Activated naive CD4-positive, alpha-beta T cell treated with anti-CD3 and anti-CD28 coated beads, Interleukin-2, amount 50 U/mL, for 16 hours (primary cell): Measurements from ENCODE around the gene ORC6.
A peak's percentile ranks its signal among the peaks of the same experiment; 100 is the strongest.
"Not testable (repeated sequence)": the region's sequence is repeated elsewhere in the genome, so short reads cannot be mapped to it uniquely, and the experiment has no call there.

Source experiments
- DNase-seq: peaks from one replicate; pipeline ENCODE4 v3.0.0-alpha.2; 2020

ORC6 gene, protein sequence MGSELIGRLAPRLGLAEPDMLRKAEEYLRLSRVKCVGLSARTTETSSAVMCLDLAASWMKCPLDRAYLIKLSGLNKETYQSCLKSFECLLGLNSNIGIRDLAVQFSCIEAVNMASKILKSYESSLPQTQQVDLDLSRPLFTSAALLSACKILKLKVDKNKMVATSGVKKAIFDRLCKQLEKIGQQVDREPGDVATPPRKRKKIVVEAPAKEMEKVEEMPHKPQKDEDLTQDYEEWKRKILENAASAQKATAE

DNA sequence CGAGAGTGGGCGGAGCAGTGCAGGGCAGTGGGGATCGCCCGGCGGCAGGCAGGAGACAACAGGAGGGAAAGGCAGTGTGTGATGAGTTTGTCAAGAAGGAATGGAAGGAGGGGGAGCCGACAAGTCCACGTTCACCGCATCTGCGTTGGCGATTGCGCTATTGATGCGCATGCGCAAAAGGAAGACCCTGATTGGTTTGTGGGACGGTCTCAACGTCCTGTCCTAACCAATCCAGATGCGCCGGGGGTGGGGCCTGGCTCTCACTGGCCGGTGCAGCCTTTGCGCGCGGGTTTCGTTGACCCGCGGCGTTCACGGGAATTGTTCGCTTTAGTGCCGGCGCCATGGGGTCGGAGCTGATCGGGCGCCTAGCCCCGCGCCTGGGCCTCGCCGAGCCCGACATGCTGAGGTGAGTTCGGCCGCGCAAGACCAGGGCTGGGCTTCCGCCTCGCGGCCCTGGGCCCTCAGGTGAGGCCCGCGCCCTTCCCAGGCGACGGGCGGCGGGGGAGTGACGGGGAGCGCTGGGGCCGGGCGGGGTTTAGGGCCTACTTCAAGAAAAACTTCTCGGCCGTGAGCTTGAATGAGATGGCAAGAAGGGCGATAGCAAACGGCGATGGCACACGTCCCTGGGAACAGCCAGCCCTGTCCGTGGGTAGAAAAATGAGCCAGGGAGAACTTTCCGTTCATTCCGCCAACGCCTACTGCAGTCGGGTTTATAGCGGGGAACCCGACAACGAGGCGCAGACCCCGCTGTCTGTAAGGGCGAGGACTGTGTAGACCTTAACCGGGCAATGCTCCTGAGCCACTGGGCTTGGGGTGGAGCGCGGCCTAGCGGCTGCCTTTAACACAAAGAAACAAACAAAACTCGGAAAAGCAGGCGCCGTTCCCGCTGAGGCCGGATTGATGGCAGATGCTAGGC is at the start of gene ORC6:
Gene ORC6 (plus strand): TSS at position 295 of the 916 bp plus-strand sequence. CDS start 47 bp downstream, at position 342.
- peak; percentile 98 for DNase-seq

DNA sequence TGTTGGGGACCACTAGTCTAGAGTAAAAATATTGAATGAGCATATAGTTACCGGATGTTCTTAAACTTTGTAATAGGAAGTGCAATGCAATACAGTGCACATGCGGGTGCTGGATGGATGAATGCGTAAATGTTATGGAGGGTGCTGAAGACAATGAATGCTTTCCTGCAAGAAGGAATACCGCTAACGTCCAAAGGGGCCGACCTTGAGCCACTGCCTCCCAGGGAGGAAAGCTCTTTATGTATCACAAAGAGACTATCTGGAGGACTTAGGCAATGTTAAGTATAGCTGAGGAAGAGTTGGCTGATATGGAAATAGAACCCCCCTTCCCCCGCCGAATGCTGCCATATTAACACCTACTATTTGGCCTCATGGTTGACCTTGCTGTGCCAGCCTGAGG is 40.8 kb upstream of the ORC6 start:
- no peak for DNase-seq

DNA sequence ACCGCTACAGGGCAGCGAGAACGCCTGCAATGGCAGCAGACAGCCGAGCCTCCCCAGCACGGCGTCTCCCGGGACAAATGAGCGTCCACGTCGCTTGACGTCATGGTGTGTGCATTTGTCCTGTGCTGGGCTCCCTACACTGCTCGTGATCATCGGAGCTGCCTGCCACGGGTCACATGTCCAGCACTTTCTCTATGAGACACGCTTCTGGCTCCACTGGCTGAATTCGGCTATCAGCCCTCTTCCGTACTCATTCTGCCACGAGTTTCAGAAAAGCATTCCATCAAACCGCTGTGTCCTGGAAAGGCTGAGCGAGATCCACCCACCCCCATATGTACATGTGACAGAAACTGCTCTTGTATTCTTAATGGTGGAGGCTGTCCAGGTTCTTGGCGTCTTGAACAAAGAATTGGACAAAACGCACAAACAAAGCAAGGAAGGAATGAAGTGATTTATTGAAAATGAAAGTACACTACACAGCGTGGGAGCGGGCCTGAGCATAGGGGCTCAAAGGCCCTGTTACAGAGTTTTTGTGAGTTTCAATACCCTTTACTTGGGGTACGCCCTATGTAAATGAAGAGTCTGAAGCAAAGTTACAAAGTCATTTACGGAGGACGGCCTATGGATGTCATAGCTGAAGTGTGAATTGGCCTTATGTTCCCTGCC is 39.7 kb upstream of the ORC6 start:
- DNase-seq: no peak

DNA sequence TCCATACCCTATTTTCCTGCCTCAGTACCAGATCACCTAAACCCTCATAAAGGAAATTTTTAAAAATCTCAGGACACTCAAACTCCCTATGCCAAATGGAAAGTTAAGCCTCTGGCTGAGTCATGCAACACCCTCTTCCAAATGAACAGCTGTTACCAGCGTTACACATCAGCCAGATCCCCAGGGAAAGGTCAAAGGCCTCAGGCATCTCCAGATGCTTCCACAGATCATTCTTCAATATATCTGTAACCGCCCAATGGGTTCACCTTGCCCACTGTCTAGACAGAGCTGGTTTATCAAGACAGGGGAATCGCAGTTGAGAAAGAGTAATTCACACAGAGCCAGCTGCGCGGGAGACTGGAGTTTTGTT is 39.2 kb upstream of the ORC6 start:
- DNase-seq: no peak

DNA sequence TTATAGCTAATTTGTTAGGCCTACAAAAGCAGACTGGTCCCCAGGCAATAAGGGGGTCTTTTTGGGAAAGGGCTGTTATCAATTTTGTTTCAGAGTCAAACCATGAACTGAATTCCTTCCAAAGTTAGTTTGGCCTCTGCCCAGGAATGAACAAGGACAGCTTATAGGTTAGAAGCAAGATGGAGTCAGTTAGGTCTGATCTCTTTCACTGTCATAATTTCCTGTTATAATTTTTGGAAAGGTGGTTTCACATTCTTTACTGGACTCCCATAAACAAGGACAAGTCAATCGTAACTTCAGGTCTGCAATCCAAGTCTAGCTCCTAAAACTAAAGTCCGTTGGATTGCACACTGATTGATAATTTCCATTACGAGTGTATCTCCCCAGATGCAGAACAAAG is 38.2 kb upstream of the ORC6 start:
- DNase-seq: no peak

DNA sequence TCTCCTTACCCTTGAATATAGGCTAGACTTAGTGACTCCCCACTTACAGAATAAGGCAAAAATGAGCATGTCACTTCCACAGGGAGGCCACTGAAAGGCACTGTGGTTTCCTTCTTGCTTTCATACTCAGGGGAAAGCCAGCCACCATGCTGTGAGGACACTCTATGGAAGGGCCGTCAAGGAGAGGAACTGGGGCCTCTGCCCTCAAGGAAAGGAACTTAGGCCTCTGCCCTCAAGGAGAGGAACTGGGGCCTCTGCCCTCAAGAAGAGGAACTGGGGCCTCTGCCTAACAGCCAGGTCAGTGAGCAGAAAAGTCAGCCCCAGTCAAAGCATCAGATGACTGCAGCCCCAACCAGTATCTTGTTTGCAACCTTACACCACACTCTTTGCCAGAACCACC is 30.5 kb upstream of the ORC6 start:
- DNase-seq: no peak

DNA sequence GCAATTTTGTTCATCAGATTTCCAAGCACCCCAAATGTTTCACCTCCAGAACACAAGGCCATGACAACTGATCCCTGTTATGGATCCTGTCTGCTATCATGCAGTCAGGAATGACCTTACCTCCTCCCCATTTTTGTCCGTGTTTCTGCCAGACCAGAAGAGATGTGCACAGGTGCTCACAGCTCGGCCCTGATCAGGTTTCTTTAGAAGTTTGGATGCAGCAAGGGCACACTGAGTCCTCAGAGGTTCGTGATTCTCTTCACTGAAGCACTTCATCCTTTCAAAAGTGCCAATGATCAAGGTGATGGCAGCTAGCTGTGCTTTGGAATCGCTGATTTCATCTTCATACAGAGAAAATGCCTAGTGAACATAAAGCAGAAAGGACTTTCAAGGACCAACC is 27.3 kb upstream of the ORC6 start:
- DNase-seq: no peak

DNA sequence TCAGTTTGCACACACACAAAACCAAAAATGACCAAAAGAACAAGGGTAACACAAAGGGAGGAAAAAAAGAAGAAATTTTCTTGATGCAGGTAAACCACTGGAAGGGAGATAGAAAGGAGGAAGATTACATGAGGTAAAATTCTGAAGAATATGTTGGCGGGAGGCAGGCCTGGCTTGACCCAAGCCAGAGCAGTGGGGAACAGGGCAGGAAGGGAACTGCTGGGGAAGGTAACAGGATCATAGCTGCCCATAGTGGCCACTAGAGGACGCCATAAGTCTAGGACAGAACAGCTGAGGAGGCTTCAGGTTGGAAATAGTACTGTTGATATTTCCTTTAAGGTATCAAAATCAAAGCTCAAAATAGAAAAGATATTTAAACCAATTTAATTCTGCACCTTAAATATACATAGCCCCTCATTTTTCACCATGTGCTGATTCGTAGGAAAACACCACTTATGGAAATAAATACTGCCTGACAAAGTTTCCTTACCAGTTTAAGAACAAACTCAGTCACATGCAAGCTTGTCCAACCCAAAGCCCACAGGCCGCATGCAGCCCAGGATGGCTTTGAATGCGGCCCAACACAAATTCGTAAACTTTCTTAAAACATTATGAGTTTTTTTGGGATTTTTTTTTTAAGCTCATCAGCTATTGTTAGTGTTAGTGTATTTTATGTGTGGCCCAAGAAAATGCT is 16.0 kb upstream of the ORC6 start:
- peak; percentile 27 for DNase-seq

DNA sequence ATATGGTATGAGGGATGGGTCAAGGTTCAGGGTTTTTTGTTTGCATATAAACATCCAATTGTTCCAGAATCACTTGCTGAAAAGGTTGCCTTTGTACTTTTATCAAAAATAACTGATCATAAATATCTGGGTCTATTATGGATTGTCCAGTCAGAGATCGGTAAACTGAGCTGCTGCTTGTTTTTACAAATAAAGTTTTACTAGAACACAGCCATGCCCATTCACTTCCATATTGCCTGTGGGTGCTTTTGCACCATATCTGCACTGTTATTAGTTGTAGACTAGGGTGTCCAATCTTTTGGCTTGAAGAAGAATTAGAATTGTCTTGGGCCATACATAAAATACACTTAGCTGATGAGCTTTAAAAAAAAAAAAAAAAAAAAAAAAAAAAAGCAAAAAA is 11.5 kb upstream of the ORC6 start:
- DNase-seq: not testable (repeated sequence)

DNA sequence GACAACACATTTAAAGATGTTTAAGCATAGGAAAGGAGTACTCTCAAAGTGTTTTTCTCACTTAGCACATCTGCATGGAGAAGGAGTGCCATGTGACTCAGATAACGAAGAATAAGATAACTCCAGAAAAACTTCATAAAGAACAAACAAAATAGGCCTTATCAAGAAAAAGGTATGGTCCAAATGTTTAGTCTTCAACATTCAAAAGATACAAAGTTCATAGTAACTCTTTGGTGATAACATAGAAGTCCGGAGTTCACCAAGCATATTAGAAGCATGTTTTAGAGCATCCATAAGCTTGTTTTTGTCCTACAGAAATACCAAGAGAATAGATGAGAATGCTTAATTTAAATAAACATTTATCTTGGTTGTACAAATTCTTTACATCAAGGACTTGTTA is 7.6 kb upstream of the ORC6 start:
- not testable (repeated sequence) for DNase-seq

DNA sequence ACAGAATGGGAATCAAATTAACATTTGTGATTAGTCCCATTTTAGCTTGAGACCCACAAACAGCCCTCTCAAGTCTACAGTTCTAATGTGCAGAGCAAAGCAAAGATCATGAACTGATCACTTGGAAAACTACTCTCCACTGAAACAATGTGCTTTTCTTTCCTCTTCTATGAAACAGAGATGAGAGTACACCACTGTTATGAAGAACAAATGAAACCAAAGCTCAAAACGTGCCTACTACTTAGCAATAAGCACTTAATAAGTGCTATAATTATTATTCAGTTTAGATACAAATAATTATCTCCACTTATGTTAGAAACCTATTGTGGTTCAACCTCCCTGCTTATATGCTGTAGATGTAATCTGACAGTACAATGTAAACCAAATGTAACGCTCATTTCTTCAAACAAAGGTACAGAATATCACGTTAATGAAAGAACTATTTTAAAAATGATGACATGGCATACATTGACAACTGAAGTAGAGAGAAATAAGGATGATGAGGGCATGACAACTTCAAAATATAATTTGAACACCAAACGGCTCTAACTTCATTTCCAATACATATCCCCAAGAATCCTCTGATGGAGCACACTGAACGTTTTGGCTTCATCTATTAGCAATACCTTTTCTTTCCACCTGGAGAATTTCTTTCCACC is 2.5 kb upstream of the ORC6 start:
- no peak for DNase-seq

DNA sequence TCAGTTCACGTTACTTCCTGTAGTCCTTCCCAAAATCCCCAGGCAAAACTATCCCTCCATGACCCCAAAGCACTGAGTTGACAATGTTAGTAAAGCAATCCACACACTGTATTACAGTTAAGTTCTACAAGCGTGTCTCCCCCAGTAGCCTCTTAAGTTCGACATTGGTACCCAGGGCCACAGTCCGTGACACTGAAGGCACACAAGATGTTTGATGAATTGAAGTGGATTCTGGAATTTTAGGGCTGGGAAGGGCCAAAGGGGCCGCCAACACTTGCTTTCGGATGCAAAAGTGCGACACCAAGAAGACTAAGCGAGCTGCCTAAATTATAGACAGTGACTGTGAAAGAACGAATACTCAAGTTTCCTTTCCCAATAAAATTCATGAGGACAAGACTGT is 2.0 kb upstream of the ORC6 start:
- DNase-seq: no peak

DNA sequence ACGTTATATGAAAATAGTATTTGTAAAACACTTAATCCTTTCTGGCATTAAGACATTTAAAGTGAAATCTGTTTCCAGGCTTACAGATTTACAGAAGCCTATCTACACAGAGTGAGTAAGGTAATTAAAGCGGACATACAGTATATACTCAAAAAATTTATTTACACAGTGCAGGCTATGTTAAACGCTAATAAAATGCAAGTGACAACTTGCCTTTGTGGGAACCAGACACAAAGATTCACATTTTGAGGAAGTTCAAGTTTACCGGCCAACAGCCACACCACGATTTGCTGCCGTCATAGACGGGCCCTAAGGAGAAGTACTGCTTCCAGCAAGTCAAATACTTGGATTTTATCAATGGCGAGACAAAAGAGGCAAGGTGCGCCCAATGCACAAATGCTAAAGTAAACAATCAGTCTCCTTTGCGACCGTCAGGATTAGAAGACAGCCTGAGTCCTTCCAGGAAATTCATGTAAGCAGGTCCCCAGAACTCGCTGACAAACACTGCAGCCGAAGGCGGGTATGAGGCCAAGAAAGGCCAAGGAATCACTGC is 1.3 kb upstream of the ORC6 start:
- no peak for DNase-seq

DNA sequence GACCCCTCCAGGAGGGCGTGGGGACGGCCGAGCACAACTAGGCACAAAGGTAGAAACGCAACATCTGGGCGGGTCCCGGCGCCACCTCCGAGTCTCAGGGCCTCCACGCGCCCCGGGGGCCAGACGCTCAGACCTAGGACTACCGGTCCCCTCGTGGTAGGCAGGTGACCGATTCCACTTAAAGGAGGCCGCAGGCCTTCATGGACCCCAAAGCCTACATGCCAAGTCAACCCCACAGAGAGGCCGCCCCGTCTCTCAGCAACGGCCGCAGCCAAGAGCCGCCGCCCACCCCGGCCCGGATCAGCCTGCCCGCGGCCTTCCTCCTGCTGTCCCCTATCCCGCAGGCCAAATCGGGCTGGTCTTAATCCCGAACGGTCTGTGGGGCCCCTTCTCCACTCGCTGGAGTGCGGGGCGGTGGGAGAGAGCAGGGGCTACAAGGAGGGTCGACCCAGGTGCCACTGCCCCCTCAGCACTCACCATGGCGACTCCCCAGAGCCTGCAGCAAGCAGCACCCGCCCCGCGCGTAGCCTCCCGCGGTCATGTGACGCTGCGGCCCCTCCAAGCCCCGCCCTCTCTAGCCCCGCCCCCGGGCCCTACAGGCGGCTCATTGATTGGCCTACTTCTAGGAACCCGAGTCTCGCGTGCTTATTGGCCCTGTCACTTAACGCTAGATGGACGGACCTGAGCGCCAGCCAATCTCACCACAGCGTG is 650 bp upstream of the ORC6 start, which contains the start of gene VPS35:
Gene VPS35 (minus strand): TSS at position 525 of the 711 bp plus-strand sequence. CDS start 45 bp downstream, at position 480.
- peak; percentile 100 for DNase-seq

DNA sequence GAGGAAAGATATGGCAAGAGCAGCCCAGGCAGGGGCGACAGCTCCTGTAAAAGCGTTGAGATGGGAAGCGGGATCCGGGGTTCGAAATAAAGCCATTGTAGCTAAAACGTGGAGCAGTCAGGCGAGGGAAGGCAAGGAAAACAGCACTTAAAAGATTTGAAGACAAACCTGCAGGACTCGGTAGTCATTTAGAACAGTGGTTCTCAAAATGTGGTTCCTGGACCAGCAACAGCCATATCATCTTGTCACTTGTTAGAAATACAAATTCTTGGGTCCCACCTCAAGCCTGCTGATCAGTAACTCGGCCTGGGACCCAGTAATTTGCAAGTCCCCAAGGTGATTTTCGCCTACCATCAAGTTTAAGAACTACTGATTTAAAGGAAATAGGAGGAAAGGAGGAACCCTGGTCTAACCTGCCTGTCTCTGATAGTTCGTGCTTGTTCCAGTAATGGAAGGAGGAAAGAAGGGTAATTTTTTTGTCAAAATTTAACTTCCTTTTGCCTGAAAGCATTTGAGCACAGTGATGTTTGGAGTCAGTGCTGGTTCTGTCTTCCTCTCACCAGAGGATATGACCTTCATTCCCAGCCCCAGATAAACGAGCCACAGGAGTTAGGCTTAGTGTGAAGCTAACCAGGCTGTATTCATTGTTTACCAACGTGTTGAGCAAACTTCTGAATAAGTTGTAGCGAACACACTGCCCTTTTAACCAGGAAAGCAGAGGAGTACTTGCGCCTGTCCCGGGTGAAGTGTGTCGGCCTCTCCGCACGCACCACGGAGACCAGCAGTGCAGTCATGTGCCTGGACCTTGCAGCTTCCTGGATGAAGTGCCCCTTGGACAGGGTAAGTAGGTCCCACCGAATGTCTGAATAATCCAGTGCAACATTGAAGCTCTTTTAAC is 1.1 kb downstream of the ORC6 start:
- DNase-seq: no peak

DNA sequence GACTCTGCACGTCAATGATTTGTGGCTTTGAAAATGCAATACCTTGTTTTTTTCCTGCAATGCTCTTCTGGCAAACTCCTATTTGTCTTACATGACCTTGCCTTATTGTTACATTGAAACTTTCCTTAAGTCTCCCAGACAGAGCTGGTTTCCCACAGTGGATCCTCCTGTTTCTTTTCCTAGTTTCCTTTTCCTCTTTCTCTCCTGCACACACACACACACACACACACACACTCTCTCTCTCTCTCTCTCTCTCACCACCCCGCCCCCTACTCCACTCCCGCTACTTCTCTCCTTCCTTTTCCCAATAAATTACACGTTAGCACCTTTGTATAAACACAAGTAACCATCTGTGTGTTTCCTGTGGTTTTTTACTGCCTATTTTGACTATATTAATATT is 2.3 kb downstream of the ORC6 start:
- DNase-seq: no peak

DNA sequence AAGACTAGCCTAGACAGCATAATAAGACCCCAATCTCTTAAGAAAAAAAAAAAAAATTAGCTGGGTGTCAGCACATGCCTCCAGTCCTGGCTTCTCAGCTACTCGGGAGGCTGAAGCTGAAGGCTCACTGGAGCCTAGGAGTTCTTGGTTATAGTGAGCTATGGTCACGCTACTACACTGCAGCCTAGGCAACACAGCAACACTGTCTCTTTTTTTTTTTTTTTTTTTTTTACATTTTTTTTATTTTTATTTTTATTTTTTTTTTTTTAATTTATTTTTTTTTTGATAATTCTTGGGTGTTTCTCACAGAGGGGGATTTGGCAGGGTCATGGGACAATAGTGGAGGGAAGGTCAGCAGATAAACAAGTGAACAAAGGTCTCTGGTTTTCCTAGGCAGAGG is 4.1 kb downstream of the ORC6 start:
- DNase-seq: no peak

DNA sequence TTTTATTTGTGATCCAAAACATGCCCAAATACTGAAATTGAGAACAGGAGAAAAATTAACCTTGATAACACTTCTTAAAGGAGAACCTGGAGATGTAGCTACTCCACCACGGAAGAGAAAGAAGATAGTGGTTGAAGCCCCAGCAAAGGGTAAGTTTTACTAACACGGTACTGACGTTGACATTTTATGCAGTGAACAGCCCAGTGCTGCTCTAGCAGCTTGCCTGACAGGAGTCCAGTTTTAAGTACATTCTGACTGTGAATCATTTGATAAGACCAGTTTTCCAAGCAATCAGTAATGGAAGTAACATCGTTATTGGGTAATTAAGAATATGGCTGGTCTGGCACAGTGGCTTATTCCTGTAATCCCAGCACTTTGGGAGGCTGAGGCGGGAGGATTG is 6.5 kb downstream of the ORC6 start:
- no peak for DNase-seq

DNA sequence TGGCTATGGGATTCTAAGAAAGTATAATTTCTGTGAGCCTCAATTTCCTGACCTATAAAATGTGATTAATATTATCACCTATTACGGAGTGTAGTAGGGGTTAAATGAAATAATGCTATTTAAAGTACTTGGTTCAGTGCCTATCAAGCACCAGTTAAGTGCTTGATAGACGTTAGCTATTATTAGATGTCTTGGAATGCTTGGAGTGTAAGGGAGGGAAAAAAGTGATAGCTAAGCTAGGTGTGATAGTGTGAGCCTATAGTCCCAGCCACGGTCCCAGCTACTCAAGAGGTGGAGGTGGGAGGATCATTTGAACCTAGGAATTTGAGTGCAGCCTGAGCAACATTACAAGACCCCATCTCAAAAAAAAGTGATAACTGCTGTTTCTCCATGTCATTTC is 7.5 kb downstream of the ORC6 start:
- no peak for DNase-seq

DNA sequence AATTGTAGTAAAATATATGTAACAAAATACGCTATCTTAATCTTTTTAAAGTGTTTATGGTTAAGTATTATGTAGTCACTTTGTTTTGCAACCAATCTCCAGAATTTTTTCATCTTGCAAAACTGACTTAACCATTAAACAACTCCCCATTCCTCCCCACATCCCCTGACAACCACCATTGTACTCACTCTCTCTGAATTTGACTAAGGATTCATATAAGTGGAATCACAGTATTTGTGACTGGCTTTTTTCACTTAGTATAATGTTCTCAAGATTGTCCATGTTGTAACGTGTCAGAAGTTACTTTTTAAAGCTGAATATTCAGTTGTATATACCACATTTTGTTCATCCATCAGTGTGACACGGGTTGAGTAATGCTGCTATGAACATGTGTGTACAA is 10.6 kb downstream of the ORC6 start:
- DNase-seq: no peak

DNA sequence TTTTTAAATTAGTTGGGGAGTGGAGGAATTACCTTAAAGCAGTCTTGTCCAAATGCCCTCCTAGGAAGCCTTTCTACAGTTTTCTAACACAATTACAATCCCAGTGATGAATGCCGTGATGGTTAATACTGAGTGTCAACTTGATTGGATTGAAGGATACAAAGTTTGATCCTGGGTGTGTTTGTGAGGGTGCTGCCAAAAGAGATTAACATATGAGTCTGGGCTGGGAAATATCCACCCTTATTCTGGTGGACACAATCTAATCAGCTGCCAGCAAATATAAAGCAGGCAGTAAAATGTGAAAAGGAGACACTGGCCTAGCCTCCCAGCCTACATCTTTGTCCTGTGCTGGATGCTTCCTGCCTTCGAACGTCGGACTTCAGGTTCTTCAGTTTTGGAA is 12.2 kb downstream of the ORC6 start:
- no peak for DNase-seq
